Right atrium auricular region (tissue), 2 donors: Measurements from ENCODE around the gene SELENOK. TPM values are rescaled to one million over a fixed set of nuclear protein-coding genes. Genes with fewer than 3 reads are reported as not detected.

Experiments used
- DNase-seq: peaks from one replicate; pipeline ENCODE4 v3.0.0-alpha.2; 2019; ENCODE audit warnings: low spot score
- H3K27ac ChIP-seq, 2 donors: fragments of 200-600 bp; sonication (generic); 1 replicate in 1 of 2; 2 replicates in 1 of 2; pipeline ENCODE4 v1.5.1; 2016 to 2019
- H3K27me3 ChIP-seq, 2 donors: fragments of 200-600 bp; sonication (generic); one replicate each; pipeline versions ENCODE4 v1.5.1 to v1.6.0; 2017 to 2019
- H3K36me3 ChIP-seq: fragments of 200-600 bp; sonication (generic); one replicate; pipeline ENCODE4 v1.5.1; 2016
- H3K4me1 ChIP-seq, 2 donors: fragments of 200-600 bp; sonication (generic); one replicate each; pipeline versions ENCODE4 v1.5.1 to v1.6.0; 2017 to 2019
- H3K4me3 ChIP-seq, 2 donors: fragments of 200-600 bp; sonication (generic); 1 replicate in 1 of 2; 2 replicates in 1 of 2; pipeline ENCODE4 v1.5.1; 2017 to 2019; ENCODE audit warnings: mild to moderate bottlenecking in 1 of 2, moderate library complexity in 1 of 2
- H3K9me3 ChIP-seq, 2 donors: fragments of 200-600 bp; sonication (generic); one replicate each; pipeline ENCODE4 v1.5.1; 2019
- total RNA-seq, 2 donors: library from RNA; depleted of rRNA; stranded (reverse); fragments of >200 nt; gene quantifications; one replicate each; pipeline ENCODE4 v1.1.0, GENCODE V29; 2016
- TF ChIP-seq, protein P1 (sequence below), 2 donors: fragments of 200-600 bp; sonication (generic); IDR thresholded peaks; one replicate each; pipeline ENCODE4 v1.5.1; 2019; ENCODE audit warnings: antibody characterized with exemption in 2 of 2

SELENOK gene
- total RNA-seq, 2 donors from 2014 or later, result 67.9 to 77.0 TPM

DNA sequence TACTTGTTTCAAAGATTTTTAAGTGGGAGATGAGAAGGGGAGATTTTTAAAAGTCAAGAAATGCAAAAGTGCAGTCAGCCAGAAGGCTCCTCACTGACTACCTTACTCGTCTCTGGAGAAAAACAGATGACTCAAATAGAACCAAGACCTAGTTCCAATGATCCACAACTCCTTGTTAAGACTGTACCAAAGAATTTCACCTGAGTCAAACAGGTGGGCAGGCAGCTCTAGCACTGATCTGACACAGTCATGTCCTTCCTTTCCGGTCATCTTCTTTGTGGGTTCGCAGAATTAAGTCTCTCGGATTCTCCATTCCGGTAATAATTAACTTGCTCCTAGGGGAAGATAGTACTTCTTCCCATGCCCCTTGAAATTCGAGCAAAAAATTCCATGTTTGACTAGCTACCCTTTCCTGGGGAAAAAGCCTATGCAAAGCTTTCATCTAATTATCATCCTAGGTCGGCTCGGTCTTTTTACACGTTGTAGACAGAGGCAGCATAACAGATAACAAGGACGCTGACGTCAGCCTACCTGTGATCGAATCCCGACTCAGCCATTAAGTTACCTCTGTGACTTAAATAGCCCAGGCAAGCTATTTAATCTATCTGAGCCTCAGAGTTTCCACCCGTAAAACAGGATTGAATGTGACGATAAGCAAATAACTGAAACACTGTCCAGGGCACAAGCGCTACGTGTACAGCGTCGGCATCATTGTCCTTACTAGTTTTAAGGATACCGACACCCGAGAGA, 758 bp downstream of the SELENOK start:
- Histone ChIP-seq H3K27ac (peak overlapping the region; percentile 95 to 98), H3K9me3 (no peaks in the 10 kb centered on the region), H3K36me3 (peaks cover 8% of the 10 kb centered on the region), H3K4me1 (peaks cover 0 to 23% of the 10 kb centered on the region in 2 donors), H3K27me3 (no peaks in the 10 kb centered on the region), H3K4me3 (peak overlapping the region; percentile 95 to 99)
- TF ChIP-seq, protein P1, sequence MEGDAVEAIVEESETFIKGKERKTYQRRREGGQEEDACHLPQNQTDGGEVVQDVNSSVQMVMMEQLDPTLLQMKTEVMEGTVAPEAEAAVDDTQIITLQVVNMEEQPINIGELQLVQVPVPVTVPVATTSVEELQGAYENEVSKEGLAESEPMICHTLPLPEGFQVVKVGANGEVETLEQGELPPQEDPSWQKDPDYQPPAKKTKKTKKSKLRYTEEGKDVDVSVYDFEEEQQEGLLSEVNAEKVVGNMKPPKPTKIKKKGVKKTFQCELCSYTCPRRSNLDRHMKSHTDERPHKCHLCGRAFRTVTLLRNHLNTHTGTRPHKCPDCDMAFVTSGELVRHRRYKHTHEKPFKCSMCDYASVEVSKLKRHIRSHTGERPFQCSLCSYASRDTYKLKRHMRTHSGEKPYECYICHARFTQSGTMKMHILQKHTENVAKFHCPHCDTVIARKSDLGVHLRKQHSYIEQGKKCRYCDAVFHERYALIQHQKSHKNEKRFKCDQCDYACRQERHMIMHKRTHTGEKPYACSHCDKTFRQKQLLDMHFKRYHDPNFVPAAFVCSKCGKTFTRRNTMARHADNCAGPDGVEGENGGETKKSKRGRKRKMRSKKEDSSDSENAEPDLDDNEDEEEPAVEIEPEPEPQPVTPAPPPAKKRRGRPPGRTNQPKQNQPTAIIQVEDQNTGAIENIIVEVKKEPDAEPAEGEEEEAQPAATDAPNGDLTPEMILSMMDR (IDR thresholded peaks at IDR 0.05), result no peak
- DNase-seq, result no peak

DNA sequence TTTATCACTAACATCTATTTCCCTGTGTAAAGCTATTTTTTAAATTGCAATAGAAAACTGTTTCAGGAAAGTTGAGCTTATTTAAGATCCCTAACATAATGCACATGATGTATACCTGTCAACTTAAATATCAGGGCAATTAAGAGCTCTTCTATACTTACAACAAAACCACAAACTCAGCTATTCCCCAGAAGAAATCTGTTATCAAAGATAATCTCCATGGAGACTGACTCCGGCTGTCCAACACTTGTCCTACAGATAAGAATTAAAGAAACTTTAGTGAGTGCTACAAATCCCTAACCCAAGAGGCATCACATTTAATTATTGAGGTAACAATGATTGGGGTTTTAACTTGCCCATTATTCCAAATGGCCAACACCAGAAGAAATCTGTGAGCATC, 3.4 kb downstream of the SELENOK start:
- Histone ChIP-seq H3K4me1 (peaks cover 0 to 23% of the 10 kb centered on the region in 2 donors), H3K4me3 (no peak overlapping the region), H3K36me3 (peaks cover 32% of the 10 kb centered on the region), H3K27me3 (no peaks in the 10 kb centered on the region), H3K9me3 (no peaks in the 10 kb centered on the region), H3K27ac (no peak overlapping the region)
- no peak for DNase-seq
- TF ChIP-seq, protein P1 (IDR thresholded peaks at IDR 0.05), result no peak

DNA sequence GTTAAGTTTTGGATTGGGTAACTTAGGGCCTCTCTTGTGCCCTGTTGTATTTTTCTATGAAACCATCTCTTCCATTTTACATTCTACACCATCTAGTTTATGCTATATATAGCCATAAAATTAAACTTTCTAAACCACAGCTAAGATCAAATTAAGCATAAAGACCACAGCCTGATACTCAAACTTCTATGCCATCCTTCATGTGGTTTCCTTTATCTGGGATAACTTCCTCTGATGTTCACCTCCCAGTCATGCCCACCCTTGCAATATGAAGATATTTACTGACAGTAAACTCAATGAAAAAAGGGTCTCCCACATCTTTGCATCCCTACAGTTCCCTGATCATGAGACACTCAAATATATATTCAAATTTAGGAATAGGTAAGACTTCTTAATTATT, 4.2 kb downstream of the SELENOK start:
- Histone ChIP-seq H3K4me3 (no peak overlapping the region), H3K9me3 (no peaks in the 10 kb centered on the region), H3K4me1 (peaks cover 0 to 23% of the 10 kb centered on the region in 2 donors), H3K27ac (no peak overlapping the region), H3K27me3 (no peaks in the 10 kb centered on the region), H3K36me3 (peaks cover 32% of the 10 kb centered on the region)
- no peak for DNase-seq
- TF ChIP-seq, protein P1 (IDR thresholded peaks at IDR 0.05), result no peak

DNA sequence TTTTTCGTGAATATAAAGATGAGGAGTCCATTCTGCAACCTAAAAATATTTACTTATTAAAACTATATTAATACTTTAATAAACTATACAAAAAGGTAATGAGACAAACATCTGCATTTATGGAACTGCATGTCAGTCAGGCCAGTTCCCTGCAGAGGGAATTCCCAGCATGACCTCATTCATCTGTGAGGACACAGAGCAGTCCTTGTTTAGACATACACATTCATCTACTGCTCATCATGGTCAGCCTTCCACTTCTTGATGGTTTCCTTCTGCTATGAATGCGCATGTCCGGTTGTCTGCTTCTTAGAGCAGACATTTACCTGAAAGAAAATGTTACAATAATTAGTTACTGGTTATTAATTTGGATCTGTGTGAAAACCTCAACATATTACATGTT, 6.4 kb downstream of the SELENOK start:
- Histone ChIP-seq H3K9me3 (no peaks in the 10 kb centered on the region), H3K27me3 (no peaks in the 10 kb centered on the region), H3K27ac (no peak overlapping the region), H3K4me1 (peaks cover 0 to 26% of the 10 kb centered on the region in 2 donors), H3K4me3 (no peak overlapping the region), H3K36me3 (peaks cover 32% of the 10 kb centered on the region)
- TF ChIP-seq, protein P1 (IDR thresholded peaks at IDR 0.05), result no peak
- no peak for DNase-seq

DNA sequence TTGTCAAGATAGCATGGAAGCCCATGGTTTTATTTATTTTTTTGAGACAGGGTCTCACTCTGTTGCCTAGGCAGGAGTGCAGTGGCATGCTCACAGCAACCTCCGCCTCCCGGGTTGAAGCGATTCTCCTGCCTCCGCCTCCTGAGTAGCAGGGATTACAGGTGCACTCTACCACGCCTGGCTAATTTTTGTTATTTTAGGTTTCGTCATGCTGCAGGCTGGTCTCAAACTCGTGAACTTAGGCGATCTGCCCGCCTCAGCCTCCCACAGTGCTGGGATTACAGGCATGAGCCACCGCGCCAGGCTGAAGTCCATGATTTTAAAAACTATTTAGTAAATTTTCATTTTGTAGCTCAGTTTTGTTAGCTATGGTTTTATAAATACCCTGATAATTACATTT, 7.0 kb downstream of the SELENOK start:
- H3K27ac ChIP-seq, result no peak overlapping the region
- TF ChIP-seq, protein P1 (IDR thresholded peaks at IDR 0.05), result no peak
- no peak for DNase-seq
- H3K9me3 ChIP-seq, result no peaks in the 10 kb centered on the region
- H3K36me3 ChIP-seq, result peaks cover 32% of the 10 kb centered on the region
- H3K4me3 ChIP-seq, result no peak overlapping the region
- H3K4me1 ChIP-seq, result peaks cover 0 to 26% of the 10 kb centered on the region in 2 donors
- no peaks in the 10 kb centered on the region for H3K27me3 ChIP-seq

DNA sequence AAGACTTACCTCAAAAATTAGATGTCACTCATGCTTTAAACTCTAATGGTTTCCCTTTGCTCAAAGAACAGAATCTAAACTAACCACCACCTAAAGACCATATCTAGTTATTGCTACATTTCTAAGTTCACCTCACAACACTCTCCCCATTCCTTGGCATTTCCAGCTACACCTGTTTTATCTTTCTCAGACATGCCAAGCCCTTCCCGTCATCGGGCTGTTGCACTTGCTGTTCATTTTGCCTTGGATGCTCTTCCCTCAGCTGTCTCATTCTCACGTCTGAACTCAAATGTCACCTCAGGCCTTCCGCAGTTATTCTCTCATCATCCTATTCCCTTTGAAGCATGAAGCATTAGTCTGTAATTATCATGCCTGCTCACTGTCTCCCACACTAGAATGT, 8.7 kb downstream of the SELENOK start:
- Histone ChIP-seq H3K27ac (no peak overlapping the region), H3K27me3 (no peaks in the 10 kb centered on the region), H3K4me3 (no peak overlapping the region), H3K9me3 (no peaks in the 10 kb centered on the region), H3K4me1 (peaks cover 0 to 22% of the 10 kb centered on the region in 2 donors), H3K36me3 (peaks cover 47% of the 10 kb centered on the region)
- TF ChIP-seq, protein P1 (IDR thresholded peaks at IDR 0.05), result no peak
- no peak for DNase-seq
